Measurements from ENCODE around the gene SALL3. TPM values are rescaled to one million over a fixed set of nuclear protein-coding genes. Genes with fewer than 3 reads are reported as not detected.
A peak's percentile ranks its signal among the peaks of the same experiment; 100 is the strongest.

The SALL3 gene
- total and polyA plus RNA-seq, 2 of the 8 experiments (the other 6 are each of a cell fraction or from before 2014, with no cell fraction given) = 10.5 to 46.4 TPM

DNA sequence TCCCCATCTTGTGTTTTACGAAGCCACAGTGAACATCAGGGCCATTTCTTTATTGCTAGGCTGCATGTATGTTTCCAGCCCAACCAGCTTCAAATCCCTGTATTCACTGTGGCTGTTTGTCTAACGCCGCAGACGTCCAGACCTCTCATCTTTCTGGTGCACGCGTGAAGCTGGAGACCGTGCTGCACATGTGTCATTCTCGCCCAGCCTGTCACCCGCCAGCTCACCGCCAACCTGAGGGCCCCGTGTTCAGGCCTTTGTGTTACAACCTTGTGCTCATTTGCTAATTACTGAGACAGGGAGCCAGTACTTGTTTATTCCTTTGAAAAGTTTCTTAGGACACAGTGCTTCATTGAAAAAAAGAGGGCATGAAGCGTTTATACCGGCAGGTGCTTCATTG lies 21.4 kb downstream of the SALL3 start:
- Histone ChIP-seq H3K4me1 (replicated peaks in 1 of 4; ENCODE audit: control insufficient read depth in 3 of 4, insufficient read depth in 4 of 4, low read length in 3 of 4) (no peaks in the 10 kb centered on the region), H3K79me2 (ENCODE audit: control insufficient read depth in 1 of 2, insufficient read depth in 2 of 2, low read length in 2 of 2) (peaks cover 0 to 23% of the 10 kb centered on the region in 2 experiments; a peak in 2 of 4 replicates), H4K8ac (ENCODE audit: extremely low read depth, insufficient read depth, low read length) (no peak overlapping the region), H4K91ac (replicated peaks; ENCODE audit: insufficient read length, low read length) (no peak overlapping the region), H3K9ac (replicated peaks in 1 of 4; ENCODE audit: extremely low read depth in 1 of 4, low read depth in 3 of 4, low read length in 3 of 4) (no peak overlapping the region), H3K27ac (ENCODE audit: low read depth, low read length) (0 out of 2 replicates have a peak overlapping the region, but pooled peaks have one; percentile 47), H2AK5ac (ENCODE audit: low read depth, low read length) (no peak overlapping the region), H3K18ac (ENCODE audit: extremely low read depth, low read length) (no peak overlapping the region), H2BK12ac (ENCODE audit: low read depth, low read length) (no peak overlapping the region), H2BK15ac (ENCODE audit: low read length) (no peak overlapping the region), H3K4ac (replicated peaks; ENCODE audit: insufficient read length, low read depth, low read length) (no peak overlapping the region), H4K5ac (ENCODE audit: insufficient read length, low read depth, low read length) (no peak overlapping the region), H3K14ac (ENCODE audit: insufficient read length) (no peak overlapping the region), H3K23me2 (ENCODE audit: low read depth, low read length) (no peaks in the 10 kb centered on the region), H3K9me3 (ENCODE audit: insufficient read depth in 2 of 2, low read depth in 1 of 2, low read length in 1 of 2) (no peaks in the 10 kb centered on the region), H3K79me1 (ENCODE audit: low read depth, low read length) (peaks cover 3% of the 10 kb centered on the region), H2BK20ac (ENCODE audit: low read length) (no peak overlapping the region), H3K27me3 (replicated peaks in 1 of 4; ENCODE audit: control insufficient read depth in 3 of 4, extremely low read depth in 1 of 4, insufficient read depth in 3 of 4, low read length in 3 of 4) (no peaks in the 10 kb centered on the region), H3K23ac (ENCODE audit: insufficient read length) (no peak overlapping the region), H2BK120ac (replicated peaks; ENCODE audit: low read depth, low read length) (no peak overlapping the region), H3K36me3 (ENCODE audit: control insufficient read depth in 2 of 4, insufficient read depth in 4 of 4, low read length in 3 of 4) (peaks cover 9 to 75% (median 20%) of the 10 kb centered on the region in 4 experiments; a peak in 6 of 8 replicates), H2BK5ac (ENCODE audit: low read depth, low read length) (no peak overlapping the region), H3K56ac (replicated peaks; ENCODE audit: insufficient read length, low read depth, low read length) (no peak overlapping the region), H3K4me2 (ENCODE audit: insufficient read depth in 1 of 2, low read depth in 2 of 2, low read length in 2 of 2) (no peak overlapping the region), H4K20me1 (replicated peaks in 1 of 2; ENCODE audit: control insufficient read depth in 1 of 2, insufficient read depth in 2 of 2, low read length in 2 of 2) (peaks cover 2 to 11% of the 10 kb centered on the region in 2 experiments), H3K4me3 (ENCODE audit: extremely low read depth in 1 of 4, insufficient read depth in 2 of 4, low read depth in 3 of 4, low read length in 4 of 4) (no peak overlapping the region), H2AFZ (ENCODE audit: low read length) (no peak overlapping the region)
- WGBS, 2 experiments (ENCODE audit: extremely low coverage in 1 of 2, insufficient coverage in 1 of 2, insufficient read length in 1 of 2, insufficient replicate concordance in 2 of 2, low coverage in 1 of 2, low lambda C conversion rate in 2 of 2, missing lambda C conversion rate in 1 of 2) = 92% methylated on average over 13 of the region's 13 CpGs; no CpG with 5 or more reads in 1 of the 2 experiments
- DNase-seq (ENCODE audit: low read depth in 1 of 2, low spot score in 2 of 2) (no peak), FAIRE-seq (no peak)
- TF ChIP-seq RBBP5 (IDR thresholded peaks at IDR 0.05; ENCODE audit: borderline replicate concordance, low read depth, low read length) = no peak
- TF ChIP-seq RXRA (IDR thresholded peaks at IDR 0.05; ENCODE audit: insufficient read depth, low read depth, low read length) = no peak
- CTCF ChIA-PET (ENCODE audit: partially characterized antibody) = interaction anchor here (1.5 kb wide), 1 partner anchor 16 kb away, joined by 5 read pairs; no protein-coding TSS in a partner anchor
- POLR2A ChIA-PET (ENCODE audit: partially characterized antibody) = interaction anchor here (0.7 to 1.5 kb wide), 3 partner anchors 10 to 19 kb away, joined by 3 to 5 read pairs (median 3); no protein-coding TSS in a partner anchor

All from H1 (cell line).